Measurements from ENCODE around the gene MFF.

DNA sequence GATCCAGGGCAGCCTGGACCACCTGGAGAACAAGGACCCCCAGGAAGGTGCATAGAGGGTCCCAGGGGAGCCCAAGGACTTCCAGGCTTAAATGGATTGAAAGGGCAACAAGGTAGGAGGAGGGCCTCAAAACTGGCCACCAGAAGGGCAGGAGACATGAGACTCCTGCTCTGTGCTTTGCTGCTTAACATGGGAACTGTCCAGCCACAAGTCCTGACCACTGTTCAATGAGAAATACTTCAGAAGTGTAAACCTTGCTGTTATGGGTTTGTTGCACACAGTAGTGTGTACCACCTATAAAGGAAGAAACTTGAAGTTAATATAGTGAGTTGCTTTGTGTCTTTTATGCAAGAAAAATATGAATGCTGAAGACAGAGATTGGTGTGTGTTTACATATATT, 44.2 kb upstream of the MFF start:
- TF ChIP-seq, protein P1, sequence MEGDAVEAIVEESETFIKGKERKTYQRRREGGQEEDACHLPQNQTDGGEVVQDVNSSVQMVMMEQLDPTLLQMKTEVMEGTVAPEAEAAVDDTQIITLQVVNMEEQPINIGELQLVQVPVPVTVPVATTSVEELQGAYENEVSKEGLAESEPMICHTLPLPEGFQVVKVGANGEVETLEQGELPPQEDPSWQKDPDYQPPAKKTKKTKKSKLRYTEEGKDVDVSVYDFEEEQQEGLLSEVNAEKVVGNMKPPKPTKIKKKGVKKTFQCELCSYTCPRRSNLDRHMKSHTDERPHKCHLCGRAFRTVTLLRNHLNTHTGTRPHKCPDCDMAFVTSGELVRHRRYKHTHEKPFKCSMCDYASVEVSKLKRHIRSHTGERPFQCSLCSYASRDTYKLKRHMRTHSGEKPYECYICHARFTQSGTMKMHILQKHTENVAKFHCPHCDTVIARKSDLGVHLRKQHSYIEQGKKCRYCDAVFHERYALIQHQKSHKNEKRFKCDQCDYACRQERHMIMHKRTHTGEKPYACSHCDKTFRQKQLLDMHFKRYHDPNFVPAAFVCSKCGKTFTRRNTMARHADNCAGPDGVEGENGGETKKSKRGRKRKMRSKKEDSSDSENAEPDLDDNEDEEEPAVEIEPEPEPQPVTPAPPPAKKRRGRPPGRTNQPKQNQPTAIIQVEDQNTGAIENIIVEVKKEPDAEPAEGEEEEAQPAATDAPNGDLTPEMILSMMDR (conservative IDR thresholded peaks at IDR 0.05; ENCODE audit: low read depth, low read length) = no peak
- TF ChIP-seq EZH2 (IDR thresholded peaks at IDR 0.05; ENCODE audit: low read length, unreplicated experiment) = no peak

Data from PC-3 (cell line).